ENCODE data around the gene PARP8. TPM values are rescaled to one million over a fixed set of nuclear protein-coding genes. Genes with fewer than 3 reads are reported as not detected.

The PARP8 gene
- total RNA-seq, 1 experiment from 2014 or later, result 12.8 TPM

GRCh38 chr5:50846261-50846660 lies 179.8 kb downstream of the PARP8 start:
- DNase-seq (ENCODE audit: low spot score), result no peak

- no peak for DNase-seq (ENCODE audit: low spot score)
These were observed 183.1 kb downstream of the PARP8 start for GRCh38 chr5:50849554-50849953.

GRCh38 chr5:50853151-50853550 lies 186.7 kb downstream of the PARP8 start:
- DNase-seq (ENCODE audit: low spot score), result no peak

- no peak for DNase-seq (ENCODE audit: low spot score)
These were observed 187.6 kb downstream of the PARP8 start for GRCh38 chr5:50854082-50854481.

GRCh38 chr5:50855001-50855400 lies 188.6 kb downstream of the PARP8 start:
- DNase-seq (ENCODE audit: low spot score), result no peak

- DNase-seq (ENCODE audit: low spot score), result no peak
These were observed 190.1 kb downstream of the PARP8 start for GRCh38 chr5:50856401-50857119.

- DNase-seq (ENCODE audit: low spot score), result no peak
These were observed 197.2 kb downstream of the PARP8 start for GRCh38 chr5:50863534-50864170.

- DNase-seq (ENCODE audit: low spot score), result no peak
These were observed 198.0 kb downstream of the PARP8 start for GRCh38 chr5:50864466-50864865.

GRCh38 chr5:50866415-50866814 lies 200.0 kb downstream of the PARP8 start:
- no peak for DNase-seq (ENCODE audit: low spot score)

GRCh38 chr5:50867140-50867539 lies 200.7 kb downstream of the PARP8 start:
- no peak for DNase-seq (ENCODE audit: low spot score)

- no peak for DNase-seq (ENCODE audit: low spot score)
These were observed 207.3 kb downstream of the PARP8 start for GRCh38 chr5:50873595-50874277.

GRCh38 chr5:50874306-50875001 lies 208.0 kb downstream of the PARP8 start:
- DNase-seq (ENCODE audit: low spot score), result no peak

GRCh38 chr5:50875002-50875344 lies 208.5 kb downstream of the PARP8 start:
- DNase-seq (ENCODE audit: low spot score), result no peak

- DNase-seq (ENCODE audit: low spot score), result no peak
These were observed 212.0 kb downstream of the PARP8 start for GRCh38 chr5:50878470-50878869.

GRCh38 chr5:50881407-50881806 lies 215.0 kb downstream of the PARP8 start:
- DNase-seq (ENCODE audit: low spot score), result no peak

- DNase-seq (ENCODE audit: low spot score), result no peak
These were observed 220.4 kb downstream of the PARP8 start for GRCh38 chr5:50886657-50887345.

- no peak for DNase-seq (ENCODE audit: low spot score)
These were observed 221.6 kb downstream of the PARP8 start for GRCh38 chr5:50887889-50888633.

GRCh38 chr5:50888751-50889150 lies 222.3 kb downstream of the PARP8 start:
- DNase-seq (ENCODE audit: low spot score), result no peak

GRCh38 chr5:50889790-50890189 lies 223.4 kb downstream of the PARP8 start:
- DNase-seq (ENCODE audit: low spot score), result no peak
